HG03575 (cell line): Measurements from ENCODE around the gene ZNF513.
"Not testable (repeated sequence)": the region's sequence is repeated elsewhere in the genome, so short reads cannot be mapped to it uniquely, and the experiment has no call there.

ENCODE experiments used
- ATAC-seq: cut with Tn5 transposase; IDR thresholded peaks from one replicate; pipeline ENCODE4 v1.9.1; 2021; ENCODE audit not compliant: unreplicated experiment, insufficient number of reproducible peaks, low FRiP score; ENCODE audit errors: extremely low read depth

ZNF513 gene

DNA sequence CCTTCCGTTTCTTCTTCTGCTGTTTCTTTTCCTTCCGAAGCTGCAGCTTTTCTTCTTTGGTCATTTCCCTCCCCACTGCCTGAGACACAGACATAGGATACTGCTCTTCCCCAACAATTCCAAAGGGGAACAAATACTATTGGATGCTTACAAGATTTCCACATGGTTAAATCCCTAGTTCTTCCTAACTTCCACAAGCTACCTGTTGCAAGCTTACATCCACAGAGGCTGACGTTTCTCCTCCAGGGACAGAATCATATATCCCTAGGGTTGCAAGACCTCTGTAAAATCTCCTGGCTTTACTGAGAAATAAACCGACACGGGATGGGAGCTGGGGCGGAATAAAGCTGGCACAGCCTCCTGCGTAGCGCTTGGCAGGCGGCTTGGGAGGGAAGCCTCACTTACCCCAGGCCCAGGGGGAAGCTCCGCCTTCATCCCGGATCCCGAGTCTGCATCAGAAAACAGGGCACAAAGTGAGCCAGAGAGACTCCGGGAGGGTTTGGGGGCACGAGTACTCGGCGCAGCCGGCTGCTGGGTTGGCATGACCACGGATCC is 11.0 kb downstream of the ZNF513 start:
- no peak for ATAC-seq

DNA sequence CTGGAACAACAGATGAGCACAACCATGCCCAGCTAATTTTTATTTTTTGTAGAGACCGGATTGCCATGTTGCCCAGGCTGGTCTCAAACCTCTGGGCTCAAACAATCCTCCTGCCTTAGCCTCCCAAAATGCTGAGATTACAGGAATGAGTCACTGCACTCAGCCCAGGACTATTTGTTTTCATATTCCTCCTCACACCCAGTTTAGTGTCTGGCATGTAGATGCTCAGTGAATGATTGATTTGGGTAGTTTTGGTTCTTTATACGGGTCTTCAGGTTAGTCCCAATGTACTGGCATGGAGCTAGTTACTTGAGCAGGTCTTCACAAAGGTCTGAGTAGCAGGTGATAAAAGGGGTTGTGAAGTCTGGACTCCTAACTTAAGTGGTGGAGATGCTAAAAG is 16.6 kb downstream of the ZNF513 start:
- ATAC-seq, result no peak

DNA sequence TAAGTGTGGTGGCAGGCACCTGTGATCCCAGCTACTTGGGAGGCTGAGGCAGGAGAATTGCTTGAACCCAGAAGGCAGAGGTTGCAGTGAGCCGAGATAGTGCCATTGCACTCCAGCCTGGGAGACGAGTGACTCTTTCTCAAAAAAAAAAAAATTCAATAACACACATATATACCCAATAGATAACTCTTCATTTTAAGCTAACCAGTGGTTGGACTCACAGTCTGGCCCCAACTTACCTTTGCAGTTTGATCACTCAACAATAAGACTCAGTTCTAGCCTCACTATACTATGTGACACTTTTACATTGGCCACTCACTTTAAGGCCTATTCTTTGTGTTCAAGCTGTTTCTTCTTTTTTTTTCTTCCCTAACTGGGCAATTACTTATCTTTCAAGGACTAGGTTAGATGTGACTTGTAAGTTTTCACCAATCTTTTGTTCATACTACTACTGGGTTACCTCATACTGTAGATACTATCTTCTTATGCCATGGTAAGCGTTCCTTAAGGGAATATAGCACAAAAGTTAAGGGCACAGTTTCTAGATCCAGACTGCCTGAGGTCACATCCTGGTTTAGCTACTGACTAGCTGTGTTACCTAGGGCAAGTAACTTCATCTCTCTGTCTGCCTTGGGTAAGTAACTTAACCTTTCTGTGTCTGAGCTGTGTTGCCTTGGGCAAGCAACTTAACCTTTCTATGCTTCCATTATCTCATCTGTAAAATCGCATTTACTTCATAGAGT is 17.7 kb downstream of the ZNF513 start:
- no peak for ATAC-seq

DNA sequence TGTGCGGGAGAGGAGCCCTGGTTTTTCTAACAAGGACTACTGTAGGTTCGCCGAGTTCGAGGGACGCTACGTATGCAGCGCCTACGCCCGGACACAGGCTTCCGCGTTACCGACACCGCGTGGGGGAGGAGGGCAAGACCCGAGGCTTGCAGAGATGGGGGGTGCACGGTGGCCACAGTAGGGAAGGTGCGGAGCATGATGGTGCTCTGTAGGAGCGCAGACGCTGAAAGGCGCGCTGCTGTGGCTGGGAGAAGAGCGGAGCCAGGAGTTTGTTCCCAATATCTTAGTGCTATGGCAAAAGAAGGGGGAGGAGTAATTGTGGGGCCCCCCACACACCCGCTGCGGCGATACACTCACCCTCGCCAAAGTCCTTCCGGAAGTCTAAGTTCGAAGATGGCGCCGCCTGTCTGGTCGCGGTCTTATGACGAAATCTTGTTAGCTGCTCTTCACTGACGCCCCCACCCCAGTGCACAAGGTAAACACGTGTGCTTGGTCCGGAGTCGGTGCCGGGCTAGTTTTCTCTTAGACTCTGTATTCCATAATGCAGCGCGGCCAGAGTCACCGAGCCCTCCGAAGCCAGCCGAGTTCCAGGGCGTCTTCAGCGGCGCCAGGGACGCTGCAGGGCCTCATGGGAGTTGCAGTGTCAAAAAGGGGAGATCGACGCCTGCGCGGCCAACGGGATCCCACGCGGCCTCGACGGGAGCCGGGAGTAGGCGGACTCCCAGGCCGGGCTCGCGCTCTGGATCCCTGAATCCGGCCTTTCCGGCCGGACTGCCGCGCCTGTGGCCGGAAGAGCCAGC is 24.0 kb downstream of the ZNF513 start, which contains the start of gene GTF3C2:
TSS of gene GTF3C2 (minus strand) at position 383 of the 800 bp plus-strand sequence. CDS start 13,210 bp downstream, outside the sequence.
- ATAC-seq, result peak; percentile 50

DNA sequence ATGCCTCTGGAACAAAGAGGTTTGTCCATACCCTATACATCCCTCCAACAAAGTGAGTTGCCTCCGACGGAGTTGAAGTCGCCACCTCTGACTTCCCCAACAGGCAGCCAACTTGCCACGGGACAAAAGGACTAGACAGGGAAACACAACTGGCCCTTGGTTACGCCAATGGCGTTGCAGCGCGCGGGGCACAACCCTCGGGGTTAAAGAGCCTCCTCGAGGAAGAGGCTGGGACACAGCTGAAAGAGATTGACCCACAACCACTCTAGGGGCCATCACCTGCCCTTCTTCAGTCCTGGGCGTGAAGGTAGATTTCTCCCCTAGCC is 24.5 kb downstream of the ZNF513 start:
- ATAC-seq, result peak; percentile 8

DNA sequence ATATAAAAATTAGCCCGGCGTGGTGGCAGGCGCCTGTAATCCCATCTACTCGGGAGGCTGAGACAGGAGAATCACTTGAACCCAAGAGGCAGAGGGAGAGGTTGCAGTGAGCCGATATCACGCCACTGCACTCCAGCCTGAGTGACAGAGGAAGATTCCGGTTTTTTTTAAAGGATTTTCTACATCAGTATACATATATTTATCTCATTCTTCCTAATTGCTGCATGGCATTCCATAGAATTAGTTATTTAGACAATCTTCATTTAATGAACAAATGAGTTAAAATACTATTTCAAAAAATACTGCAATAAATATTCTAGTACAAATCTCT is 26.0 kb downstream of the ZNF513 start:
- no peak for ATAC-seq

DNA sequence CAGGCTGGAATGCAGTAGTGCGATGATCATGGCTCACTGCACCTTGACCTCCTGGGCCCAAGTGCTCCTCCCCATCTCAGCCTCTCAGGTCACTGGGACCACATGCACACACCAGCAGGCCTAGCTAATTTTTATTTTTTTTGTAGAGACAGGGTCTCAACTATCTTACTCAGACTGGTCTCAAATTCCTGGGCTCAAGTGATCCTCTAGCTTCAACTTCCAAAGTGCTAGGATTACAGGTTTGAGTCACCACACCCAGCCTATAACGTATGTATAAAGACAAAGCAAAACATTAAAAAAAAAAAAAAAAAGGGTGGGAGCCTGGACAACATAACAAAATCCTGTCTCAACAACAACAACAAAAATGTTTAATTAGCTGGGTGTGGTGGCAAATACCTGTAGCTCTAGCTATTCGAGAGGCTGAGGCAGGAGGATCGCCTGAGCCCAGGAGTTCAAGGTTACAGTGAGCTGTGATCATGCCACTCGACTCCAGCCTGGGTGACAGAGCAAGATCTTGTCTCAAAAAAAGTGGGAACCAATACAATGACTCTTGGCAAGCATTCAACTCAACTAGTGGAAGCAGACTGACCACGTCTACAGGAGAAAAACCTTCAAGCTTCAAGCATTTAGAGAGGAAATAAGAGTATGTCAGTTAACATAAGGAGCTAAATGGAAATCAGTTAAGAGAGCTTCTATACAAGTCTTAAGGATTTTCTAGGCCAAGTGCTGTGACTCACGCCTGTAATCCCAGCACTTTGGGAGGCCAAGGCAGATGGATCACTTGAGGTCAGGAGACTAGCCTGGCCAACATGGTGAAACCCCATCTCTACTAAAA is 26.6 kb downstream of the ZNF513 start:
- no peak for ATAC-seq

DNA sequence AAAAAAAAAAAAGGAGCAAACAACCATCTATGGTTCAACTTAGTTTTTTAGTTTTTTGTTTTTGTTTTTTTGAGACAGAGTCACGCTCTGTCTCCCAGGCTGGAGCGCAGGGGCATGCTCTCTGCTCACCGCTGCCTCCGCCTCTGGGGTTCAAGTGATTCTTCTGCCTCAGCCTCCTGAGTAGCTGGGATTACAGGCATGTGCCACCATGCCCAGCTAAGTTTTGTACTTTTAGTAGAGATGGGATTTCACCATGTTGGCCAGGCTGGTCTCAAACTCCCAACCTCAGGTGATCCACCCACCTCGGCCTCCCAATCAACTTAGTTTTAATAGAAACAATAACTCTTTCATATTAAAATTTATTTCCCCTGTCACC is 27.2 kb downstream of the ZNF513 start:
- not testable (repeated sequence) for ATAC-seq

DNA sequence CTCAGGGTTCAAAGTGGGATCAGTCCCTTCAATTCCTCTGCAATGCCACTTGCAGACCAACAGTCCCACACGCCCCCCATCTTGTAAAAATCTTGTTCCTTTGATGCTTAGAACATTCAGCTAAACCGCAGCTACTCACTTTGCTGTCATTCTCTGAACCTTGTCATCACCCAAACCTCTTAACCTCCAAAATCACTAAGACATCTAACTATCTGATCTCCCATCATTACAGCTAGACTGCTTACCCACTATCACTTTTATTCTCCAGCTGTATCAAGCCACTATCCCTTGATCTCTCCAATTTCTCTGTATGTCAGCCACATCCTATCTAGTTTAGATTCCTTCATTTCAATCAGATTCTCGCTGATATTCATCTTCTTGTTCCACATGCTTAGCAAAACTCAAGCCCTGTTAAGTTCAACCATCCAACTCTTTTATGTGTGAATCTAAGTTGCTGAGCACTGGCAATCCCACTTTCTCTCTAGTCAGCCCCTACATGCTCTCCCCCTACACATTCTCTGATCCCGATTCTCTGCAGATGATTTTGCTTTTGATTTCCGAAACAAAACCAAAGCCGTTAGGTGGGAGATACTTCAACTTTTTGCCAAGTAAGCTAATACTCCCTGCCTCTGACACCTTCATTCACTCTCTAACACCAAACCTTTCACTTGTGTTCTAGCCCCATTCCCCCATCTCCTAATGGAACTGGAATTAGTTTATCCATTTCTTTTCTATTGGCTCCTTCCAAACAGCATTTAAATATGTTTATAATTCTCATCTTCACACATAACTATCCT is 28.5 kb downstream of the ZNF513 start:
- no peak for ATAC-seq

DNA sequence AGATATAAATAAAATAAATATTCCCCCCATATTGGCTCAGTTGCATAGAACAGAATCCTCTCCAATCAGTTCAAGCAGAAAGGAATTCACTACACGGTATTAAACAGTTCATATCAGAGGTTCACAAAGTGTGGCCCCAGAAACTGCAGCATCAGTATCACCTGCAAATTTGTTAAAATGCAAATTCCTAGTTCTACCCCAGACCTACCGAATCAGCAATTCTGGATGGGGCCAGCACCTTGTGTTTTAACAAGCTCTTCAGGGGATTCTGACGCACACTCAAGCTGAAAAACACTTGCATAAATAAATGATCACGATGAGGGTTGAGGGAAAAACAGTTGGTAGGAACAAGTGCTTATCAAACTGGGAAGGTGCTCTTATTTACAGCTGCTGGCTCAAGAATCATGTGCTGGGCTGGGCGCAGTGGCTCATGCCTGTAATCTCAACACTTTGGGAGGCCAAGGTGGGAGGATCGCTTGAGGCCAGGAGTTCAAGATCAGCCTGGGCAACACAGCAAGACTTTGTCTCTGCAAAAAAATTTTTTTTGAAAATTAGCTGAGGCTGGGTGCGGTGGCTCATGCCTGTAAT is 30.3 kb downstream of the ZNF513 start:
- ATAC-seq, result no peak

DNA sequence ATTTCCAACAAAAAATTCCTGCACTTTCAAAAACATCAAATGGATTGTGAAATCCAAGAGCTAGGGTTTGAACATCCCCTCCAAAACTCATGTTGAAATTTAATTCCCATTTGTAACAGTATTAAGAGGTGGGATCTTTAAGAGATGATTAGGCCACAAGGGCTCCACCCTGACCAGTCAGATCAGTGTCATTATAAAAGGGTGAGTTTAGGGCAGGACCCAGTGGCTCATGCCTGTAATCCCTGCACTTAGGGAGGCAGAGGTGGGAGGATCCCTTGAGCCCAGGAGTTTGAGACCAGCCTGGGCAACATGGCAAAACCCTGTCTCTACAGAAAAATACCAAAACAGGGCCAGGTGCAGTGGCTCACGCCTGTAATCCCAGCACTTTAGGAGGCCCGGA is 32.9 kb downstream of the ZNF513 start:
- ATAC-seq, result no peak

DNA sequence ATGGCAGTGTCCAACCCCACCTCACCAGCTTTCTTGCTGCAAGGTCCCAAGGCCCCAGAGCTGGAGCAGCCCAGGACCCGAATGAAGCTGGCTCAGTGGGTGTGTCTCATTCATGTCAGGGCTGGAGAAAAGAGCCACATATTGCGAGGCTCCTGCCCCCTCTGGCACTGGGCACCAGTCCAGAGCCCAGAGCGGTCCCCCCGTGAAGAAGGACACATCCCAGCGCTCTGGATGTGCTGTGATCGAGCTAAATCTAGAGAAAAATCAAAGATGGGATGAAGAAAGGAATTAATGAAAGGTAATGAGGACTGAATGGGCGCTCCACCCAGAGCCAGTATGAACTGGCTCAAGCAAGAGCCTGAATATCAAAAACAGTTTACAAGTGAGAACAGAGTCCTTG is 44.4 kb downstream of the ZNF513 start:
- ATAC-seq, result no peak

DNA sequence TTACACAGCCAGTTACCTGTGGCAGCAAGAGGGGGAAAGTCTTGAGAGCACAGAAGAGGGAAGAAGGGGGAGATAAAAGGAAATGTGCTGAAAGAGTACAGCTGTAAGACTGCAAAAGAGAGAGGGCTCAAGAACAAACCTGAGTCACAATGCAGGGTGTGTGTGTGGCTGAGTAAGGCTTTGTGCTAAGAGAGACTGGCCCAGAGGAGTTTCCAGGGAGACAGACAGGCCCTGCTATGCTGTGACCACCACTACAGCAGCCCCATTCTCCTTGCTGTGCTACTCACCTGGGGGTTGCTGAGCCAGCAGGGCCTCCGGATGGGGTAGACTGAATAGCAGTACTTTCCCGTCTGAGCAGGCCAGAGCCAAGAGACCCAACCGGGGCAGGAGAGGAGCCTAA is 45.2 kb downstream of the ZNF513 start:
- ATAC-seq, result no peak
